Measurements from ENCODE around the gene TOLLIP.
"Not testable (repeated sequence)": the region's sequence is repeated elsewhere in the genome, so short reads cannot be mapped to it uniquely, and the experiment has no call there.

Gene TOLLIP

DNA sequence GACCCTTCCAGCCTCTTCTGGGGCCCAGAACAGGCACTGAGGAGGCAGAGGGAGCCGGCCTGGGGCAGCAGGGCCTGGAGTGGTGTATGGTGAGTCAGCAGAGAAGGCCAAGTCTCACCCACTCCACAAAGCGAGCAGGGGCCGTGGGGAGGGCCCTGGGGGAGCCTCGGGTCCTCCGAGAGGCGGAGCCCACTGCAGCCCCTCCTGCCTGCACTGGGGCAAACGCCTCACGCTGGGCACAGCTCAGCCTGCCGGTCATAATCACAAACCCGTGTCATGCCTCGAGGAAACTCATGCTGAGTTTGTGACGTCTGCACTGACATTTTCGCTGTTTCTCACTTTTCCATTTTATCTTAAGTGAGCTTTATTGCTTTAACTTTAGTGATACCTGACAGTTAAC is 38.4 kb downstream of the TOLLIP start:
- peak; percentile 31; the same call in 2 of the 3 replicates for ATAC-seq (ENCODE audit: low read depth)
- Histone ChIP-seq H3K4me3 (ENCODE audit: severe bottlenecking) (no peak overlapping the region), H3K4me1 (ENCODE audit: insufficient read depth, poor library complexity, severe bottlenecking) (no peaks in the 10 kb centered on the region), H3K9me3 (ENCODE audit: severe bottlenecking) (no peaks in the 10 kb centered on the region), H3K27me3 (ENCODE audit: insufficient read depth, poor library complexity, severe bottlenecking) (no peaks in the 10 kb centered on the region), H3K36me3 (ENCODE audit: low read depth) (peaks cover 3% of the 10 kb centered on the region; the same call in 1 of the 2 replicates), H3K27ac (ENCODE audit: poor library complexity, severe bottlenecking) (no peak overlapping the region)
- TF ChIP-seq, protein P1, sequence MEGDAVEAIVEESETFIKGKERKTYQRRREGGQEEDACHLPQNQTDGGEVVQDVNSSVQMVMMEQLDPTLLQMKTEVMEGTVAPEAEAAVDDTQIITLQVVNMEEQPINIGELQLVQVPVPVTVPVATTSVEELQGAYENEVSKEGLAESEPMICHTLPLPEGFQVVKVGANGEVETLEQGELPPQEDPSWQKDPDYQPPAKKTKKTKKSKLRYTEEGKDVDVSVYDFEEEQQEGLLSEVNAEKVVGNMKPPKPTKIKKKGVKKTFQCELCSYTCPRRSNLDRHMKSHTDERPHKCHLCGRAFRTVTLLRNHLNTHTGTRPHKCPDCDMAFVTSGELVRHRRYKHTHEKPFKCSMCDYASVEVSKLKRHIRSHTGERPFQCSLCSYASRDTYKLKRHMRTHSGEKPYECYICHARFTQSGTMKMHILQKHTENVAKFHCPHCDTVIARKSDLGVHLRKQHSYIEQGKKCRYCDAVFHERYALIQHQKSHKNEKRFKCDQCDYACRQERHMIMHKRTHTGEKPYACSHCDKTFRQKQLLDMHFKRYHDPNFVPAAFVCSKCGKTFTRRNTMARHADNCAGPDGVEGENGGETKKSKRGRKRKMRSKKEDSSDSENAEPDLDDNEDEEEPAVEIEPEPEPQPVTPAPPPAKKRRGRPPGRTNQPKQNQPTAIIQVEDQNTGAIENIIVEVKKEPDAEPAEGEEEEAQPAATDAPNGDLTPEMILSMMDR (IDR thresholded peaks at IDR 0.05; ENCODE audit: poor library complexity, severe bottlenecking), result no peak
- DNase-seq (ENCODE audit: low spot score), result no peak

DNA sequence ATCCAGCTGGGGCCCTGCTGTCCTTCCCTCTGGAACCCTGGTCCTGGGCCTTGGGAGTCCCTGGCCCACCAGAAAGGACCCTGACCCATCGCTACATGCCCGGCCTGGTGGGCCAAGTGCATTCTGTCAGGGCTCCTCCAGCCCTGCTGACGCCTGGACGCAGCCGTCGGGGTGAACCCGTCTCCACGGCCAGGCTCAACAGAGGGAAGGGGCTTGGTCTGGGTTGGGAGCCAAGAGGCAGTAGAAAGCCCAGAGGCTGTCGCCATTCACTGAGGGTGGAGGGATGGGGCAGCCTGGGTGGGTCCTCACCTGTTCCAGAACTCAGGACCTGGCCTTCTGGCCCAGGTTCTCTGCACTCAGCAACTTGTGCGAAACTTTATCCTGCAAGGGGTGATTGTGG is 39.0 kb downstream of the TOLLIP start:
- H3K27ac ChIP-seq (ENCODE audit: poor library complexity, severe bottlenecking), result no peak overlapping the region
- TF ChIP-seq, protein P1 (IDR thresholded peaks at IDR 0.05; ENCODE audit: poor library complexity, severe bottlenecking), result no peak
- H3K36me3 ChIP-seq (ENCODE audit: low read depth), result peaks cover 3% of the 10 kb centered on the region; the same call in 1 of the 2 replicates
- DNase-seq (ENCODE audit: low spot score) (no peak), ATAC-seq (ENCODE audit: low read depth) (0 out of 3 replicates have a peak, but pooled peaks have one; percentile 12)
- H3K27me3 ChIP-seq (ENCODE audit: insufficient read depth, poor library complexity, severe bottlenecking), result no peaks in the 10 kb centered on the region
- no peaks in the 10 kb centered on the region for H3K4me1 ChIP-seq (ENCODE audit: insufficient read depth, poor library complexity, severe bottlenecking)
- H3K4me3 ChIP-seq (ENCODE audit: severe bottlenecking), result no peak overlapping the region
- no peaks in the 10 kb centered on the region for H3K9me3 ChIP-seq (ENCODE audit: severe bottlenecking)

DNA sequence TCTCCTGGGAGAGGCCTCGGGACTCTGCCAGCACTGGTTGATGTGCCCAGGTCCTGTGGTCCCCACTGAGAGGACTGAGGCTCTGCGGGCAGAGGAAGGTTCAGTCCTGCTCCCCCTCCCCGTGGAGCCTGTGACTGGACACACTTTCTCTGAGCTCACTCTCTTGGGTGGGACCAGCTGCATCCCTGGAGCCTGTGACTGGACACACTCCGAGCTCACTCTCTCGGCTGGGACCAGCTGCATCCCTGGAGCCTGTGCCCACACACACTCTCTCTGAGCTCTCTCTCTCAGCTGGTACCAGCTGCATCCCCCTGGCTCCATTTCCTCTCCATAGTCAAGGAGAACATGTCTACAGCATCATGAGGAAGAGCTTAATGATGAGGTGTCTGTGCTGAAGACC is 39.5 kb downstream of the TOLLIP start:
- Histone ChIP-seq H3K4me3 (ENCODE audit: severe bottlenecking) (no peak overlapping the region), H3K27me3 (ENCODE audit: insufficient read depth, poor library complexity, severe bottlenecking) (no peaks in the 10 kb centered on the region), H3K4me1 (ENCODE audit: insufficient read depth, poor library complexity, severe bottlenecking) (no peaks in the 10 kb centered on the region), H3K9me3 (ENCODE audit: severe bottlenecking) (no peaks in the 10 kb centered on the region), H3K27ac (ENCODE audit: poor library complexity, severe bottlenecking) (no peak overlapping the region), H3K36me3 (ENCODE audit: low read depth) (peaks cover 3% of the 10 kb centered on the region; the same call in 1 of the 2 replicates)
- peak; percentile 40 for ATAC-seq (ENCODE audit: low read depth)
- TF ChIP-seq, protein P1 (IDR thresholded peaks at IDR 0.05; ENCODE audit: poor library complexity, severe bottlenecking), result no peak
- DNase-seq (ENCODE audit: low spot score), result no peak

GRCh38 chr11:1267441-1268100 is 41.9 kb downstream of the TOLLIP start:
- no peaks in the 10 kb centered on the region for H3K9me3 ChIP-seq (ENCODE audit: severe bottlenecking)
- H3K4me1 ChIP-seq (ENCODE audit: insufficient read depth, poor library complexity, severe bottlenecking), result peaks cover 7% of the 10 kb centered on the region
- ATAC-seq (ENCODE audit: low read depth) (no peak), DNase-seq (ENCODE audit: low spot score) (no peak)
- no peak overlapping the region for H3K4me3 ChIP-seq (ENCODE audit: severe bottlenecking)
- no peaks in the 10 kb centered on the region for H3K27me3 ChIP-seq (ENCODE audit: insufficient read depth, poor library complexity, severe bottlenecking)
- TF ChIP-seq, protein P1 (IDR thresholded peaks at IDR 0.05; ENCODE audit: poor library complexity, severe bottlenecking), result no peak
- no peaks in the 10 kb centered on the region for H3K36me3 ChIP-seq (ENCODE audit: low read depth)
- H3K27ac ChIP-seq (ENCODE audit: poor library complexity, severe bottlenecking), result no peak overlapping the region

GRCh38 chr11:1266976-1267375 is 42.5 kb downstream of the TOLLIP start:
- DNase-seq (ENCODE audit: low spot score); H3K27ac ChIP-seq (ENCODE audit: poor library complexity, severe bottlenecking); H3K9me3 ChIP-seq (ENCODE audit: severe bottlenecking); H3K4me1 ChIP-seq (ENCODE audit: insufficient read depth, poor library complexity, severe bottlenecking); H3K4me3 ChIP-seq (ENCODE audit: severe bottlenecking); H3K27me3 ChIP-seq (ENCODE audit: insufficient read depth, poor library complexity, severe bottlenecking); H3K36me3 ChIP-seq (ENCODE audit: low read depth); ATAC-seq (ENCODE audit: low read depth): not testable (repeated sequence)

GRCh38 chr11:1265480-1265879 is 44.0 kb downstream of the TOLLIP start:
- DNase-seq (ENCODE audit: low spot score); H3K36me3 ChIP-seq (ENCODE audit: low read depth); H3K27ac ChIP-seq (ENCODE audit: poor library complexity, severe bottlenecking); H3K27me3 ChIP-seq (ENCODE audit: insufficient read depth, poor library complexity, severe bottlenecking); H3K4me3 ChIP-seq (ENCODE audit: severe bottlenecking); H3K9me3 ChIP-seq (ENCODE audit: severe bottlenecking); H3K4me1 ChIP-seq (ENCODE audit: insufficient read depth, poor library complexity, severe bottlenecking); ATAC-seq (ENCODE audit: low read depth): not testable (repeated sequence)

Measured in RWPE2 (cell line).